Suprapubic skin (tissue), 4 donors: Measurements from ENCODE around the gene MGAT2. TPM values are rescaled to one million over a fixed set of nuclear protein-coding genes. Genes with fewer than 3 reads are reported as not detected.
"Not testable (repeated sequence)": the region's sequence is repeated elsewhere in the genome, so short reads cannot be mapped to it uniquely, and the experiment has no call there.

Source experiments
- DNase-seq, 2 donors: peaks; one replicate each; pipeline ENCODE4 v3.0.0-alpha.2; 2019; ENCODE audit warnings: low spot score in 2 of 2
- H3K27ac ChIP-seq: fragments of 200-600 bp; sonication (generic); one replicate; pipeline ENCODE4 v1.5.1; 2019
- H3K27me3 ChIP-seq: fragments of 200-600 bp; sonication (generic); one replicate; pipeline ENCODE4 v1.5.1; 2019
- H3K36me3 ChIP-seq: fragments of 200-600 bp; sonication (generic); one replicate; pipeline ENCODE4 v1.5.1; 2019
- H3K4me1 ChIP-seq: fragments of 200-600 bp; sonication (generic); one replicate; pipeline ENCODE4 v1.5.1; 2019
- H3K4me3 ChIP-seq: fragments of 200-600 bp; sonication (generic); one replicate; pipeline ENCODE4 v1.5.1; 2019; ENCODE audit warnings: mild to moderate bottlenecking
- H3K9me3 ChIP-seq: fragments of 200-600 bp; sonication (generic); one replicate; pipeline ENCODE4 v1.5.1; 2019
- EP300 ChIP-seq: sonication (generic); formaldehyde crosslinking; IDR thresholded peaks from one replicate; pipeline ENCODE4 v1.6.1; 2017; ENCODE audit warnings: antibody characterized with exemption
- POLR2A ChIP-seq, 2 donors: fragments of 450-650 bp; IDR thresholded peaks; one replicate each; pipeline ENCODE4 v1.6.1; 2017; ENCODE audit warnings: antibody characterized with exemption in 2 of 2, mild to moderate bottlenecking in 2 of 2, moderate library complexity in 2 of 2
- POLR2AphosphoS5 ChIP-seq, 3 donors: sonication (generic); formaldehyde crosslinking; IDR thresholded peaks; one replicate each; pipeline ENCODE4 v1.6.1; 2017; ENCODE audit warnings: antibody characterized with exemption in 3 of 3
- WGBS: methylation state at CpG from one replicate; pipeline ENCODE4 v1.1.5; 2018; 5-methylcytosine and 5-hydroxymethylcytosine counted together
- total RNA-seq, 4 donors: library from RNA; depleted of rRNA; stranded (reverse); fragments of >200 nt; gene quantifications; one replicate each; pipeline ENCODE4 v1.1.0, GENCODE V29; 2016
- TF ChIP-seq, protein P1 (sequence below), 2 donors: fragments of 200-600 bp in 1 of 2; fragments of 450-650 bp in 1 of 2; sonication (generic) in 1 of 2; IDR thresholded peaks; one replicate each; pipeline ENCODE4 v1.5.1; 2016 to 2019; ENCODE audit warnings: antibody characterized with exemption in 2 of 2, mild to moderate bottlenecking in 1 of 2, moderate library complexity in 1 of 2

MGAT2 gene
- total RNA-seq, 4 donors from 2014 or later, result 8.9 to 17.5 (median 15.1) TPM

DNA sequence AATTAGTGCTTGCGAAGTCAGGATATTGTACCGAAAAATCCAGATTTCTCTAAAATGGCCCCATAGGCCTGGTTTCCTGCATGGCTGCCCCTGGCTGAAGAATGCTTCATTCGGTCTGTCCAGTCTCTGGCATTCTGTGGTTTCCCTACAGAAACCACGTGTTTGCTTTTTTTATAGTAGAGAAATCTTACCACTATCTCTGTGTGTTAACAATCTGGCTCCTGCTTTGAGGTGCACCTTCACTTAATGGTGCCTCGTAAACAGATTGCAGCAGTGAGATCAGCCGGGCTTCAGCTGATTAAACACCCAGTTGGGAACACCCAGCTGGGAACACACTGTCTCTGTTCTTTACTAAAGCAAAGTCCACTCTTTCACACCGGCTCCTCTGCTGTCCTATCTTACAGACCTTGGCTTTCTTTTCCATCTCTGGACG lies 21.1 kb downstream of the MGAT2 start:
- WGBS, result 76% methylated on average over 8 of the region's 8 CpGs
- H3K4me1 ChIP-seq, result peaks cover 11% of the 10 kb centered on the region
- H3K9me3 ChIP-seq, result no peaks in the 10 kb centered on the region
- H3K27ac ChIP-seq, result no peak overlapping the region
- DNase-seq, result no peak
- H3K4me3 ChIP-seq, result no peak overlapping the region
- TF ChIP-seq POLR2A (IDR thresholded peaks at IDR 0.05) (no peak), EP300 (no peak), POLR2AphosphoS5 (IDR thresholded peaks at IDR 0.05) (no peak)
- TF ChIP-seq, protein P1, sequence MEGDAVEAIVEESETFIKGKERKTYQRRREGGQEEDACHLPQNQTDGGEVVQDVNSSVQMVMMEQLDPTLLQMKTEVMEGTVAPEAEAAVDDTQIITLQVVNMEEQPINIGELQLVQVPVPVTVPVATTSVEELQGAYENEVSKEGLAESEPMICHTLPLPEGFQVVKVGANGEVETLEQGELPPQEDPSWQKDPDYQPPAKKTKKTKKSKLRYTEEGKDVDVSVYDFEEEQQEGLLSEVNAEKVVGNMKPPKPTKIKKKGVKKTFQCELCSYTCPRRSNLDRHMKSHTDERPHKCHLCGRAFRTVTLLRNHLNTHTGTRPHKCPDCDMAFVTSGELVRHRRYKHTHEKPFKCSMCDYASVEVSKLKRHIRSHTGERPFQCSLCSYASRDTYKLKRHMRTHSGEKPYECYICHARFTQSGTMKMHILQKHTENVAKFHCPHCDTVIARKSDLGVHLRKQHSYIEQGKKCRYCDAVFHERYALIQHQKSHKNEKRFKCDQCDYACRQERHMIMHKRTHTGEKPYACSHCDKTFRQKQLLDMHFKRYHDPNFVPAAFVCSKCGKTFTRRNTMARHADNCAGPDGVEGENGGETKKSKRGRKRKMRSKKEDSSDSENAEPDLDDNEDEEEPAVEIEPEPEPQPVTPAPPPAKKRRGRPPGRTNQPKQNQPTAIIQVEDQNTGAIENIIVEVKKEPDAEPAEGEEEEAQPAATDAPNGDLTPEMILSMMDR (IDR thresholded peaks at IDR 0.05), result no peak
- H3K27me3 ChIP-seq, result no peaks in the 10 kb centered on the region
- H3K36me3 ChIP-seq, result no peaks in the 10 kb centered on the region

DNA sequence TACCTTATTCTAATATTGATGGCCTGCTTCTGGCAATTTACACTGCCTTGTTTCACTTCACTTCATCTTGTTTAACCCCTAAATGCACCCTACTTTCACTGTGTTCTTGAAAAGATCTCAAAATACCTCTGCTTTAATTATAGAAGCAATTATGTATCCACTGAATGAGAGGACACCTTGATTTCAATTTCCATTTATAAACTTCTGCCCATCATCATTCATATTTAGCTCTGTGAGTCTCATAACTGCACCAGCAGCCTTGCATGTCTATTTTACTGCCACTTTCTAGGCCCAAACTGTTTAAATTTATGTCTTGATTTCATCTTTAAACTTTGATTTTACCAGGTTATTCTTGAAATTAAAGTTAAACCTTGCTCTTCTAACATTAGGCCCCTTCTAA lies 21.6 kb downstream of the MGAT2 start:
- H3K27ac ChIP-seq, result no peak overlapping the region

DNA sequence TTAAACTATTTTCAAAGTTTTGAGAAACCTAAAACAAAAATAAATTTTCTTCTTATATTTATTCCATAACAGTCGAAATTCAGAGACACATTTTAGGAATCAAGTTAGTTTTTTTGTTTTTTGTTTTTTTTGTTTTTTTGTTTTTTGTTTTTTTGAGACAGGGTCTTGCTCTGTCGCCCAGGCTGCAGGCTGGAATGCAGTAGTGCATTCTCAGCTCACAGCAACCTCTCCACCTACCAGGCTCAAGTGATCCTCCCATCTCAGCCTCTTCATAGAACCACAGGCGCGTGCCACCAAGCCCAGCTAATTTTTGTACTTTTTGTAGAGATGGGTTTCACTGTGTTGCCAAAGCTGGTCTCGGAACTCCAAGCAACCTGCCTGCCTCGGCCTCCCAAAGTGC lies 32.9 kb downstream of the MGAT2 start:
- no peak for TF ChIP-seq POLR2AphosphoS5 (IDR thresholded peaks at IDR 0.05)
- TF ChIP-seq EP300, result no peak
- TF ChIP-seq, protein P1 (IDR thresholded peaks at IDR 0.05), result no peak
- no peak for TF ChIP-seq POLR2A (IDR thresholded peaks at IDR 0.05)
- H3K9me3 ChIP-seq, result no peaks in the 10 kb centered on the region
- DNase-seq, result no peak
- H3K36me3 ChIP-seq, result peaks cover 3% of the 10 kb centered on the region
- no peak overlapping the region for H3K4me3 ChIP-seq
- 96% methylated on average over 6 of the region's 6 CpGs for WGBS
- H3K27me3 ChIP-seq, result no peaks in the 10 kb centered on the region
- no peak overlapping the region for H3K27ac ChIP-seq
- H3K4me1 ChIP-seq, result no peaks in the 10 kb centered on the region

More for the DNA sequence above, 21.6 kb downstream of the MGAT2 start:
- Histone ChIP-seq H3K27me3 (no peaks in the 10 kb centered on the region), H3K9me3 (no peaks in the 10 kb centered on the region), H3K4me3 (no peak overlapping the region), H3K36me3 (no peaks in the 10 kb centered on the region), H3K4me1 (peaks cover 10% of the 10 kb centered on the region)
- TF ChIP-seq POLR2A (IDR thresholded peaks at IDR 0.05) (no peak), POLR2AphosphoS5 (IDR thresholded peaks at IDR 0.05) (no peak), EP300 (no peak)
- TF ChIP-seq, protein P1 (IDR thresholded peaks at IDR 0.05), result no peak
- no peak for DNase-seq

DNA sequence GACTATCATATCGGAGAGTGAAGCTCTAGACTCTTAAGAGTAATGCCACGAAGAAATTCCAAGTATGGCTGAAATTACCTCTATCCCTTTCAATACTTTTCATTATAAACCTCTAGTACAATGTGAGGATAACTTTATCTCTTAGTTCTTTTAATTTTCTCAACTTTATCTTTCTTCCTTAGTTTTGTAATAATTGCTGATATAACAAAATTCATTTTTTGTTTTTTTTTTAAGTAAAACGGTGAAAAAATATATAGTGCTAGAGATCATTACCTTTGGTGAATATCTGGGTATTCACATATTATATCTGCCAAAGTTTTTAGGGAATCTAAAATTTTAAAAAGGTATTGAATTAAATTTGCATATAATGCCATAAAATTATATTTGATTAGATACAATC lies 33.9 kb downstream of the MGAT2 start:
- no peak overlapping the region for H3K4me3 ChIP-seq
- 94% methylated on average over 3 of the region's 3 CpGs for WGBS
- peaks cover 3% of the 10 kb centered on the region for H3K4me1 ChIP-seq
- H3K36me3 ChIP-seq, result peaks cover 3% of the 10 kb centered on the region
- H3K27ac ChIP-seq, result no peak overlapping the region
- TF ChIP-seq, protein P1 (IDR thresholded peaks at IDR 0.05), result no peak
- no peak for TF ChIP-seq POLR2A (IDR thresholded peaks at IDR 0.05)
- no peak for TF ChIP-seq POLR2AphosphoS5 (IDR thresholded peaks at IDR 0.05)
- no peak for TF ChIP-seq EP300
- no peaks in the 10 kb centered on the region for H3K27me3 ChIP-seq
- H3K9me3 ChIP-seq, result no peaks in the 10 kb centered on the region
- no peak for DNase-seq

DNA sequence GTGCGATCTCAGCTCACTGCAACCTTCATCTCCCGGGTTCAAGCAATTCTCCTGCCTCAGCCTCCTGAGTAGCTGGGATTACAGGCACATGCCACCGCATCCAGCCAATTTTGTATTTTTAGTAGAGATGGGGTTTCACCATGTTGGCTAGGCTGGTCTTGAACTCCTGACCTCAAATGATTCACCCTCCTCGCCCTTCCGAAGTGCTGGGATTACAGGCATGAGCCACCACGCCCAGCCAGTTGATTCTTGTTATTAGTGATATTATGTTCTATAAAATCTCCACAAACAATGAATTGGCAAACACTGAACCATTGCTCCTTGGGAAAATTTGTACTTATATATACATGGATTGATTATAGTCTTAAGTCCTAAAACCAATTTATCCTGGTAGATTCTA lies 36.9 kb downstream of the MGAT2 start:
- DNase-seq, H3K27me3 ChIP-seq, H3K36me3 ChIP-seq, H3K4me3 ChIP-seq, H3K27ac ChIP-seq, H3K9me3 ChIP-seq, H3K4me1 ChIP-seq: not testable (repeated sequence)
- WGBS, result 85% methylated on average over 6 of the region's 6 CpGs
